Right kidney (tissue), 1 donor: ENCODE data around the gene SCNN1G.

Source experiments
- DNase-seq: peaks from one replicate; pipeline ENCODE4 v3.0.0-alpha.2; 2016

SCNN1G gene

GRCh38 chr16:23149993-23150364 lies 32.6 kb upstream of the SCNN1G start:
- DNase-seq: no peak

DNA sequence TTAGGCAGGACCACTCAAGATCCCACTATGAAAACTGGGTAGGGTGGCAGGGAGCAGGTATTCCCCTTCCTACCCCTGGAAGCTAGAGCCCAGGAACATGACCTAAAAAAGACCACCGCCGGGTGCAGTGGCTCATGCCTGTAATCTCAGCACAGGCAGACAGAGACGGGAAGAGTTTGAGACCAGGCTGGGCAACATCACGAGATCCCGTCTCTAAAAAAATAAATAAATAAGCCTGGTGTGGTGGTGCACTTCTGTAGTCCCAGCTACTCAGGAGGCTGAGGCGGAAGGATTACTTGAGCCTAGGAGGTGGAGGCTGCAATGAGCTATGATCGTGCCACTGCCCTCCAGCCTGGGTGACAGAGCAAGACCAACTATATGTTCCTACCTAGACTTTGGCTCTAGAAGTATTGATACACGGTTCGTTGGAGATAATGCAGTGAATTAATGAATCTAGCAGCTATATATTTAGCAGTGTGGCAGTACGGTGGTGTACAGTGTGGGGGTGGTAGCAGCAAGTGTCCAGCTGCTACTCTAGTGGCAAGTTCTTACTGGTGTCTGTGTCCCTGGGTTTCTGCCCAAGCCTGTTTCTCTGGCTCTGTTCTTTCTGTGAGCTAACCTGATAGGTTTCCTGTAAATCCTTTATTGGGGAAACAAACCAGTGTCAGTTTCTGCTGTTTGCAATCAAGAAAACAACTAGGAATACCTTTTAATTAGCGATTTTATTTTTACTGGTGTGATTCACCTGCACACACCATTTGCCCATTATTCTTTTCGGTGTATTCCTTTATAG lies 30.0 kb upstream of the SCNN1G start:
- no peak for DNase-seq

DNA sequence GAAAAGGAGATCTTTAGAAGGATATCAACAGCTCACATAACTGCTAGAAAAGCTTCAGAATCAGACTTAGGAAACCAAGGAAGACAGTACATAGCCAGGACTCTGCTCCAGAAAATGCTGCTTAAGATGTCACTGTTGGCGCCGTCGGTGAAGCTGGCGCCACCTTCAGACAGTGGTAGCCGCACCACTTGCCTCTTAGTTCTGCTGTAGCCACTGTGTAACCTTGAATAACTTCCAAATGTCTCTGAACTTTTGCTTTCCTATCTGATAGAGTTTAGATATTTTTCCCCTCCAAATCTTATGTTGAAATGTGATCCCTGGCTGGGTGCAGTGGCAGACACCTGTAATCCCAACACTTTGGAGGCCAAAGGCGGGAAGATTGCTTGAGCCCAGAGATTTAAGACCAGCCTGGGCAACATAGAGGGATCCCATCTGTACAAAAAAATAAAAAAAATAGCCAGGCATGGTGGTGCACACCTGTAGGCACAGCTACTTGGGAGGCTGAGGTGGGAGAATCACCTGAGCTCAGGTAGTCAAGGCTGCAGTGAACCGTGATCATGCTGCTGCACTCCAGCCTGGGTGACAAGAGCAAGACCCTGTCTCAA lies 27.0 kb upstream of the SCNN1G start:
- DNase-seq: no peak

GRCh38 chr16:23156110-23156509 lies 26.4 kb upstream of the SCNN1G start:
- DNase-seq: no peak

GRCh38 chr16:23156946-23157460 lies 25.5 kb upstream of the SCNN1G start:
- DNase-seq: no peak

DNA sequence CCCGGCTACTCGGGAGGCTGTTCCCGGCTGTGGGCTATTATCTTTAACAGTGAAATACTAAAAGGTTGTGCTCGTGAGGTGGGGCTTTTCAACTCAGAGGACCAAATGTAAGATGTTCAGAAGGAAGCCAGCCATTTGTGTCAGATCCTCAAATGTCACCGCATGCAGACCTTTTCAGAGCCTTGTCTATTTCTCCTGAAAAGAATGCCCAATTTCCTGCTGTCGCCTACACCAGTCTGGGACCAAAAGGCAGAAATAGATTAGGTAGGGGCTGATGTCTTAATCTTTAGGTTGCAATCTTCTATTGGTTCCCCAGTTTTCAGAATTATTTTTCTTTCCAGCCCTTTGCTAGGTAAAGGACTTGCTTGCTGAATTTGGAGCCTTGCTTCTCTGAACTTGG lies 24.4 kb upstream of the SCNN1G start:
- no peak for DNase-seq

- no peak for DNase-seq
These were observed 22.5 kb upstream of the SCNN1G start for GRCh38 chr16:23160082-23160481.

- no peak for DNase-seq
These were observed 22.0 kb upstream of the SCNN1G start for GRCh38 chr16:23160574-23160973.

- DNase-seq: no peak
These were observed 18.6 kb upstream of the SCNN1G start for GRCh38 chr16:23163921-23164320.

DNA sequence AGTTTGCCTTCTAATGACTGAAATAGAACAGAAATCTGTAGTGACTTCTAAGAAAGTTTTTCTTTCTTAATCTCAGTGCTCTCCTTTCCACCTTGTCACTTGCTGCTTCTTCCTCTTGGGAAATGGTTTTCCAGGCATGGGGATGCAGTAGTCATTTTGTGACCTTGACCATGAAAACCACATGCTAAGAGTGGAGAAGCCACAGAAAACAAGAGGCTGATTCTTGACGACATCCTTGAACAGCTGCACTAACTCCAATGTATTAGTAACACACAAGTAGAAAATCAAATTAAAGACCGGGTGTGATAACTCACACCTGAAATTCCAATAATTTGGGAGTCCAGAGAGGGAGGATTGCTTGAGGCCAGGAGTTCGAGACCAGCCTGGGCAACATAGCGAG lies 17.8 kb upstream of the SCNN1G start:
- no peak for DNase-seq

- DNase-seq: no peak
These were observed 10.0 kb upstream of the SCNN1G start for GRCh38 chr16:23172583-23172982.

GRCh38 chr16:23172994-23173393 lies 9.6 kb upstream of the SCNN1G start:
- DNase-seq: no peak

DNA sequence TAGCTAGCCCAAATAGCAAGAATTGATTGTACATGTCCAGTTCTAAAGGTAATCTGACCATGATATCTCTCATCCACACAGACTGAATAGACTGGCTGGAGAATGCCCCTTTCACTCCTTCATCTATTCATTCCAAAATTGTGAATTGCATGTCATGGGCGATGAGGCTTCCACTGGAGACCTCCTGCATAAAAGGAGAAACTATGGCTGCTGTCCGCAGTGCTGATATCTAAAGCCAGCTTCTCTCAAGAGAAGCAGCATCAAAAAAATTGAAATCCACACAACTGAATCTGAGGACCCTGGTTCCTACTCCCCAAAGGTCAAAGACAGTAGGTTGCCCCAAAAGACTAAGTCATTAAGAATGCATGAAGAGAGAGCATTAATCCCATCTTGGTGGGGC lies 7.9 kb upstream of the SCNN1G start:
- no peak for DNase-seq

DNA sequence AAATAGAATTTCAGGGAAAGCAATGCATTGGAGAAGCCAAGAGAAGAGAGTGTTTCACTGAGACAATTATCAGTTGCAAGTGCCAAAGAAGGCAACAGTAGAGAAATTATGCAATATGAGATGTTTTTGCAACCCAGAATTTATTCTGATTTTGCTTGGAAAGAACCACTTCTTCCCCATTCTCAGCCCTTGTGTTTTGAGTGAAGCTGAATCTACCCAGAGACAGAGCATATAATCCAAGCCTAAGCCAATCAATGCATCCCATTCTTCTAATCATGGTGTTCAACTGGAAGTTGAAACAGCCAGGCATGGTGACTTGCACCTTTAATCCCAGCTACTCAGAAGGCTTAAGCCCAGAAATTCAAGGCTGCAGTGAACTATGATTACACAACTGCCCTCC lies 6.9 kb upstream of the SCNN1G start:
- no peak for DNase-seq

GRCh38 chr16:23181506-23181905 lies 1.0 kb upstream of the SCNN1G start:
- no peak for DNase-seq

GRCh38 chr16:23182206-23182678 lies 303 bp upstream of the SCNN1G start:
- peak; percentile 69 for DNase-seq

DNA sequence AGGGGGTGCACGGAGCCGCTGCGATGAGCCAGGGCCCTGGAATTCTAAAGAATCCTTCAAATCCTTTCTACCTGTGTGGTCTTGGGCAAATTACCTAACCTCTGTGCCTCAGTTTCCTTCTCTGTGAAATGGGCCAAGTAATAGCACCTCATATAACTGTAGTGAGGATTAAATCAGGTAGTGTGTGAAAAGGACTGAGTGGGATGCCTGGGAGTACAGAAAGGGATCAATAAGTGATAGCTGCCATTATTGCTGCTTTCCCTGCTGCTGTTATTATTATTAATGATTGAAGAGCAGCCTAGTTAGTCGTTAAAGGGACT lies 958 bp downstream of the SCNN1G start:
- DNase-seq: no peak

DNA sequence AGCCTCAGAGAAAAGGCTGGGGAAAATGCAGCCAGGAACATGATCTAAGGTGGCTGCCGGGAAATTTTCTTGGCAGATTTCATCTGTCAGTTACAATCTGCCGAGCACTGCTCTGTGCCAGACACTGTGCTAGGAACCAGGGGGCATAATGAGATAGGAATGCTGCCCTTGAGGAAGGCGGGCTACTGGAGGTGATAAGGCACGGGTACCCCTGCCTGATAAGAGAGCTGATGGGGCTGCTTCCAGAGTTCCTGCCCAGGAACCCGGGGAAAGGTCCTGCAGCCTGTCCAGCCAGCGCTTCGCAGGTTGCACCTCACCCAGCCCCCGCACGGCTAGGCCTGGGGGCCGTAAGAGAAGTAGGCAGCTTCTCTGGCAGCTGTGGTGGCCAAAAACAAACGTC lies 3.1 kb downstream of the SCNN1G start:
- no peak for DNase-seq

GRCh38 chr16:23186171-23186570 lies 3.6 kb downstream of the SCNN1G start:
- DNase-seq: no peak

- DNase-seq: no peak
These were observed 4.8 kb downstream of the SCNN1G start for GRCh38 chr16:23187341-23187740.

GRCh38 chr16:23188911-23189310 lies 6.4 kb downstream of the SCNN1G start:
- DNase-seq: no peak

GRCh38 chr16:23194497-23195221 lies 12.1 kb downstream of the SCNN1G start:
- no peak for DNase-seq

- DNase-seq: no peak
These were observed 12.9 kb downstream of the SCNN1G start for GRCh38 chr16:23195366-23195978.
